ENCODE measurements around the gene PYHIN1.

- TF ChIP-seq CTCF (optimal IDR thresholded peaks at IDR 0.05 in 1 of 3, IDR thresholded peaks at IDR 0.05 in 1 of 3, conservative IDR thresholded peaks at IDR 0.05 in 1 of 3; ENCODE audit: extremely low read depth in 1 of 3, insufficient read depth in 2 of 3, low read length in 3 of 3) (no peak), EZH2 (IDR thresholded peaks at IDR 0.05; ENCODE audit: low read length) (no peak)
These were observed at the start of gene PYHIN1 for GRCh38 chr1:158931055-158931737.

Measured in keratinocyte (primary cell).